NK-92 (cell line): Measurements from ENCODE around the gene ARHGEF19.
"Not testable (repeated sequence)": the region's sequence is repeated elsewhere in the genome, so short reads cannot be mapped to it uniquely, and the experiment has no call there.

Experiments used
- DNase-seq: peaks from one replicate; lab custom pipeline; 2025; ENCODE audit not compliant: unreplicated experiment; lab: John Stamatoyannopoulos, UW

The ARHGEF19 gene

GRCh38 chr1:16168144-16168495, 44.3 kb downstream of the ARHGEF19 start:
- DNase-seq: not testable (repeated sequence)

GRCh38 chr1:16167331-16168143, 44.9 kb downstream of the ARHGEF19 start:
- DNase-seq: no peak

GRCh38 chr1:16166117-16166516, 46.3 kb downstream of the ARHGEF19 start:
- no peak for DNase-seq

GRCh38 chr1:16165548-16165947, 46.9 kb downstream of the ARHGEF19 start:
- DNase-seq: no peak

GRCh38 chr1:16165073-16165364, 47.4 kb downstream of the ARHGEF19 start:
- DNase-seq: no peak

GRCh38 chr1:16164213-16165072, 48.0 kb downstream of the ARHGEF19 start:
- DNase-seq: no peak

- not testable (repeated sequence) for DNase-seq
Observed at GRCh38 chr1:16163608-16164212, 48.7 kb downstream of the ARHGEF19 start.

GRCh38 chr1:16162163-16162822, 50.2 kb downstream of the ARHGEF19 start:
- no peak for DNase-seq

GRCh38 chr1:16161717-16162116, 50.7 kb downstream of the ARHGEF19 start:
- DNase-seq: no peak

- DNase-seq: no peak
Observed at GRCh38 chr1:16158993-16159831, 53.2 kb downstream of the ARHGEF19 start.

- no peak for DNase-seq
Observed at GRCh38 chr1:16158025-16158424, 54.4 kb downstream of the ARHGEF19 start.

GRCh38 chr1:16156848-16157495, 55.5 kb downstream of the ARHGEF19 start:
- DNase-seq: no peak

GRCh38 chr1:16155537-16156410, 56.7 kb downstream of the ARHGEF19 start, which contains the start of gene EPHA2:
Gene EPHA2, minus strand, starts transcription at chr1:16156069. Its CDS starts 137 bp downstream, at chr1:16155932.
- DNase-seq: no peak

- no peak for DNase-seq
Observed at GRCh38 chr1:16153999-16154673, 58.3 kb downstream of the ARHGEF19 start.

GRCh38 chr1:16153096-16153998, 59.1 kb downstream of the ARHGEF19 start:
- DNase-seq: no peak

- DNase-seq: no peak
Observed at GRCh38 chr1:16152481-16153087, 59.9 kb downstream of the ARHGEF19 start.

GRCh38 chr1:16151995-16152384, 60.5 kb downstream of the ARHGEF19 start:
- no peak for DNase-seq
